ENCODE measurements around the gene MAST4.

- TF ChIP-seq YY1 (IDR thresholded peaks at IDR 0.05) (no peak), CTCF (IDR thresholded peaks at IDR 0.05; ENCODE audit: low read depth, low read length, missing input control) (no peak), MAX (IDR thresholded peaks at IDR 0.05) (no peak), ATF3 (IDR thresholded peaks at IDR 0.05) (no peak), TAF1 (conservative IDR thresholded peaks at IDR 0.05) (no peak), RAD21 (IDR thresholded peaks at IDR 0.05) (no peak), JUND (IDR thresholded peaks at IDR 0.05) (no peak), EGR1 (IDR thresholded peaks at IDR 0.05; ENCODE audit: low read depth in 2 of 2) (no peak), GABPA (IDR thresholded peaks at IDR 0.05 in 1 of 2, conservative IDR thresholded peaks at IDR 0.05 in 1 of 2) (no peak), FOXA1 (IDR thresholded peaks at IDR 0.05) (no peak), NR2F2 (IDR thresholded peaks at IDR 0.05) (no peak), REST (IDR thresholded peaks at IDR 0.05) (no peak), SP1 (IDR thresholded peaks at IDR 0.05) (no peak), RXRA (IDR thresholded peaks at IDR 0.05) (no peak)
Measured at GRCh38 chr5:66929281-66929680, 333.1 kb downstream of the MAST4 start.

All from liver (tissue), 3 donors.